ENCODE data around the gene SLTM.
"Not testable (repeated sequence)": the region's sequence is repeated elsewhere in the genome, so short reads cannot be mapped to it uniquely, and the experiment has no call there.

Gene SLTM

DNA sequence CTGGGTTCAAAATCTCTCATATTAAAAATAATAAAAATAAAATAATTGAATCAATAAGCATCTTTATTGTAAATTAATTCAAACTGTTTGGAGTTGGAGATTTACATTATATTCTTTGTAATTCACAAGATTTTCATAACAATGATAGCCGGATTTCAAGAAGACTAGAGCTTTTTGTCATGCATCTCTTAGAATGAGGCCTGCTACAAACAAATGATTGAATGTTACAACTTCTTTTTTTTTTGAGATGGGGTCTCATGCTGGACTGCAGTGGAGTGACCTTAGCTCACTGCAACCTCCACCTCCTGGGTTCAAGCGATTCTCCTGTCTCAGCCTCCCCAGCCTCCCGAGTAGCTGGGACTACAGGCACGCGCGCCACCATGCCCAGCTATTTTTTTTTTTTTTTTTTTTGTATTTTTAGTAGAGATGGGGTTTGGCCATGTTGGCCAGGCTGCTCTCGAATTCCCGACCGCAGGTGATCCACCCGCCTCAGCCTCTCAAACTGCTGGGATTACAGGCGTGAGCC, 3.5 kb downstream of the SLTM start:
- in situ Hi-C loops (cut with HindIII; ENCODE audit: low sequenced_read_pairs): no loop called here

GRCh38 chr15:58926823-58927222, 6.7 kb downstream of the SLTM start:
- in situ Hi-C loops (cut with HindIII; ENCODE audit: low sequenced_read_pairs): no loop called here

DNA sequence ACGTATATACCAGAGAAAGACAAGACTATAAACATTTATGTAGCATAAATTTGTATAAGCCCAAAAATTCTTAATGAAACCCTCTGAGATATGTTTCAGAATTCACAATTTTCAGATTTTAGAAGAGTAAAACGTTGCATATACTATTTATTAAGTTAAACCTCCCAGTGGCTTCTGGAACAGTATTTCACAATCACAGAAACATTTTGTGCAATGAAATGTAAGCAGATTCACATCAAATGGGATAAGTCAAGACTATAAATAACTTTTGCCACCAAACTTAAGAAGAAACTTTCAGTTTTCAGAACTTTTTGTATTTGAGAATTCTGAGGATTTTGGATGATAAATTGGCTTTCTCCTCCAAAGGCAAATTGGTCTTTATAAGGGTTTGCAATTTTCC, 9.2 kb downstream of the SLTM start:
- in situ Hi-C loops (cut with HindIII; ENCODE audit: low sequenced_read_pairs): no loop called here

DNA sequence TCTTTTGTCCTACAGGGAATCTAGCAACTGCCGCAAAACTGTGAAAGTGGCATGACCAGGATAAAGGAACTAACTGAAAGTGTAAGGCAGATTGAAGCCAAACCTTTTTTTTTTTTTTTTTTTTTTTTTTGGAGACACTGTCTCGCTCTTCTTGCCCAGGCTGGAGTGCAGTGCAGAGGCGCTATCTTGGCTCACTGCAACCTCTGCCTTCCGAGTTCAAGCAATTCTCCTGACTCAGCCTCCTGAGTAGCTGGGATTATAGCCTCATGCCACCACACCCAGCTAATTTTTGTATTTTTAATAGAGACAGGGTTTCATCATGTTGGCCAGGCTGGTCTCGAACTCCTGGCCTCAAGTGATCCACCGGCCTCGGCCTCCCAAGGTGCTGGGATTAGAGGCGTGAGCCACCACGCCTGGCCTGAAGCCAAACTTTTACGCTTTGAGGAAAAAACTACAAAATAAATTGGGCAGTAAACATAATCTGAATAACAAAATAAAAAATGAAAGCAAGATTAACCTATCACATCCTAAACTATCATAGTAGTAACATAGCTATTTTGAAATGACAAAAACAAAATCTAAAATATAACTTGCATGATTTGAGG, 9.7 kb downstream of the SLTM start:
- in situ Hi-C loops (cut with HindIII; ENCODE audit: low sequenced_read_pairs): no loop called here

DNA sequence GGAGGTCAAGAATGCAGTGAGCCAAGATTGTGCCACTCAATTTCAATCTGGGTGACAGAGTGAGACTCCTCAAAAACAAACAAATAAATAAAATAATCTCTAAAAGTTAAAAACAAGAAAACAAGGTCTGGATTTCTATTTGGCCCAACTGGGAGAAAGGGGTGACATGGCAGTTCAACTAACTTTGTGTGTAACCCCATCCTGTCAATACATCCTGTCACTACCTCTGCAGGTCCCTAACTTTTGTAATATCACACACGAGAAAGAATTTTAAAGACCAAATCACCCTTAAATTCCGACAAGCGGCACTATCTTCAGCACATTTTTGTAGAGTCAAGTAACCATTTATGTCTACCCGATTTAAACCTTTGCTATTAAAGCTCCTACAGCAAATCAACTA, 10.2 kb downstream of the SLTM start:
- in situ Hi-C loops (cut with HindIII; ENCODE audit: low sequenced_read_pairs): no loop called here

GRCh38 chr15:58921267-58921790, 12.2 kb downstream of the SLTM start:
- in situ Hi-C loops (cut with HindIII; ENCODE audit: low sequenced_read_pairs): no loop called here

DNA sequence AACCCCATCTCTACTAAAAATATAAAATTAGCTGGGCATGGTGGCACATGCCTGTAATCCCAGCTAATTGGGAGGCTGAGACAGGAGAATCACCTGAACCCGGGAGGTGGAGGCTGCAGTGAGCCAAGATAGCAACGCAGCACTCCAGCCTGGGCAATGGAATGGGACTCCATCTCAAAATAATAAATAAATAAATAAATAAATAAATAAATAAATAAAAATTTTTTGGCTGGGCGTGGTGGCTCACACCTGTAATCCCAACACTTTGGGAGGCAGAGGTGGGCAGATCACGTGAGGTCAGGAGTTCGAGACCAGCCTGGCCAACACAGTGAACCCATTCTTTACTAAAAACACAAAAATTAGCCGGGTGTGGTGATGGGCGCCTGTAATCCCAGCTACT, 13.0 kb downstream of the SLTM start:
- in situ Hi-C loops (cut with HindIII; ENCODE audit: low sequenced_read_pairs): not testable (repeated sequence)

GRCh38 chr15:58919232-58919631, 14.2 kb downstream of the SLTM start:
- in situ Hi-C loops (cut with HindIII; ENCODE audit: low sequenced_read_pairs): no loop called here

- in situ Hi-C loops (cut with HindIII; ENCODE audit: low sequenced_read_pairs): no loop called here
These were observed 15.2 kb downstream of the SLTM start for GRCh38 chr15:58918239-58918638.

- in situ Hi-C loops (cut with HindIII; ENCODE audit: low sequenced_read_pairs): not testable (repeated sequence)
These were observed 15.8 kb downstream of the SLTM start for GRCh38 chr15:58917613-58918129.

- in situ Hi-C loops (cut with HindIII; ENCODE audit: low sequenced_read_pairs): no loop called here
These were observed 16.5 kb downstream of the SLTM start for GRCh38 chr15:58916962-58917361.

DNA sequence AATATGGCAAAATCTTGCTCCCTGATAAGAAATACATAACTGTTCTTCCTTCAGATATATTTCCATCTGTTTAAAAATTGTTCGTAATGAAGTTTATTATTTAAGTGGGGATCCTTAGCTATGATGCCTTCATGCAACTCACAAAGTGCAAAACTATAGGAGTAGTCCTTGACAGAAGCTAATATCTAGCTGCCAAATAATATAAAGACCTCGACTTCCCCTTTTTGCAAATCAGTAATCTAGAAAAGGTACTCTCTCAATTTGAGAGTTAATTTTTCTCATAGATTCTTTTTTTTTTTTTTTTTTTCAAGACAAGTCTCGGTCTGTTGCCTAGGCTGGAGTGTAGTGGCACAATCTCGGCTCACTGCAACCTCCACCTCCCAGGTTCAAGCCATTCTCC, 23.0 kb downstream of the SLTM start:
- in situ Hi-C loops (cut with HindIII; ENCODE audit: low sequenced_read_pairs): no loop called here

DNA sequence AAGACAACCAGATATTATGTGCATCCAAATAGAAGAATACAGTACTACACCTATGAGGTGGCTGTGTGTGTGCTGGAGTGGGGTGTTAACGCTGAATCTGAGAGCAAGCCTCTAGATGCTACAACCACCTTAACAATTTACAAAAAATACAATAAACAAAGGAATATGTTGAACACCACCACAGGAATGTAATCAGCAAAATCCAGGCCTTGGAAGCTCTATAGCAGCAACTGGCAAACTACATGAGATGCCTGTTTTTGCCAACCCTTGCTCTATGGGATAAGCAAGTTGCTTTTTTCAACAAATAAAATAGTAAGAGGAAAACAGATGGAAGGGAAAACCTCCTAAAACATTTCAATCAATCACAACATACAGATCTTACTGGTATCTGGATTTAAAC, 23.9 kb downstream of the SLTM start:
- in situ Hi-C loops (cut with HindIII; ENCODE audit: low sequenced_read_pairs): no loop called here

DNA sequence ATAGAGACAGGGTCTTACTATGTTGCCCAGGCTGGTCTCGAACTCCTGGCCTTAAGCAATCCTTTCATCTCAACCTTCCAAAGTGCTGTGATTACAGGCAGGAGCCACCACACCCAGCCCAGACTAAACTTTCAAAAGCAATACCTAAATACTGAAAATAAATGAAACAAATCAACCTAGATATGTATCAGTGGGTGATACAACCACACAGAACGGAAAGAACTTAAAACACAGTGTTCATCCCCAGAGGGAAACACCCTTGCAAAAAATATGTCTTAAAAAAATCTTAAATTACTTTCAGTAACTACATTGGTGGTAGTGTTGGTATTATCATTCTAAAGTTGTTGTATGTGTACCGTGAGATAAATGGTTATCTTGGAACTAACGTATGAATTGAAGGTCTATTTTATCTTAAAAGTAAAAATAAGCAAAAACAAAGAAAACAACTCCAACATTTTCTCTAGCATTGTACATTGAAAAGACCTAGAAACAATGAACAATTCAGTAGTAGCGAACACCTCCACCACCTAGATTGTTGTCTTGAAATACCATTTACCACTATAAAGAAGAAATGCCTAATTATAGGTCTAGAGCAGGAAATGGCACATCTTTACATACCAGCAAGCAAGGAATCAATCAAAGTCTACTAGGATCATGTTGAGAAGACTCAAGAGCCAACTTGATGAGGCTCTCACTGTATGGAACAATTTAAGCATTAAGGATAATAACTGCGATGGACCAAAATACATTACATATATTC, 24.7 kb downstream of the SLTM start:
- in situ Hi-C loops (cut with HindIII; ENCODE audit: low sequenced_read_pairs): no loop called here

DNA sequence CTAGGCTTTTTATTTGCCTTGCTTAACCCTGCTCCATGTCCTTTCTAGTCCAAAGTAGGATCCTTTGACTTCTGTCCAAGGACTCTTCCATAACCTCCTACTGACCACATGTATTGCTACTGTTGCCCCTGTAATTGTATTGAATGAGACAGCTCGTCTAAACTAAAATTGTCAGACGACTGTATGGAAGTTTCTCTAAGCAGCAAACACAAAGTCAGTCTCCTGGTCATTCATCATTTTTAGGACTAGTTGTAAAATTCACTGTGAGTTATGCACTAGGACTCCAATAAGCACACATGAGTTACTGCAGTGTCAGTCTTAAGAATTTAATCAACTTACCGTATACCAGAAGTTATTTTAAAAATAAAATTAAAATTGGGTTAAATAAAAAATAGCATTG, 32.8 kb downstream of the SLTM start:
- in situ Hi-C loops (cut with HindIII; ENCODE audit: low sequenced_read_pairs): no loop called here

DNA sequence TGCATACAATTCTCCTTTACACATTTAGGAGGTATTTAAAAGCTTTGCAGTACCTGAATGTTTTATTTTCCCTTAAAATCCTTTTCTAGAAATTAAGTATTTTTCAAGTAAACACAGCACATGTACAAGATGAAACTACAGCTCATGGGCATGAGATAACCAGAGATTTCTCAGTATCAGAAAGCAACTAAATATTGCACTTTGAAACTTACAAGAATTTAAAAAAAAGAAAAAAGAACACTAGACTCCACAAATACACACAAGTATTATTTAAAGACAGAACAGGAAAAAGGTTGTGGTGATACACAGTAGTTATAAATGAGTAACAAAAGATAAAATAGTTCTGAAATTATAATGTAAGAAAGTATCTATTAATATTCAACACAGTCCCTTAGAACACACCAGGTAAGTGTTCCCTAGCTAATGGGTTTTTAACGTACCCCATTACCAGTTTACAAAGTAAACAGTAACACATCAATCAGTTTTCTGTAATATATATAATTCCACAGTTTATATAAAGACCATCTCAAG, 35.3 kb downstream of the SLTM start:
- in situ Hi-C loops (cut with HindIII; ENCODE audit: low sequenced_read_pairs): no loop called here

- in situ Hi-C loops (cut with HindIII; ENCODE audit: low sequenced_read_pairs): no loop called here
These were observed 44.1 kb downstream of the SLTM start for GRCh38 chr15:58889363-58889762.

GRCh38 chr15:58886921-58887320, 46.6 kb downstream of the SLTM start:
- in situ Hi-C loops (cut with HindIII; ENCODE audit: low sequenced_read_pairs): no loop called here

GRCh38 chr15:58883926-58884325, 49.6 kb downstream of the SLTM start:
- in situ Hi-C loops (cut with HindIII; ENCODE audit: low sequenced_read_pairs): not testable (repeated sequence)

DNA sequence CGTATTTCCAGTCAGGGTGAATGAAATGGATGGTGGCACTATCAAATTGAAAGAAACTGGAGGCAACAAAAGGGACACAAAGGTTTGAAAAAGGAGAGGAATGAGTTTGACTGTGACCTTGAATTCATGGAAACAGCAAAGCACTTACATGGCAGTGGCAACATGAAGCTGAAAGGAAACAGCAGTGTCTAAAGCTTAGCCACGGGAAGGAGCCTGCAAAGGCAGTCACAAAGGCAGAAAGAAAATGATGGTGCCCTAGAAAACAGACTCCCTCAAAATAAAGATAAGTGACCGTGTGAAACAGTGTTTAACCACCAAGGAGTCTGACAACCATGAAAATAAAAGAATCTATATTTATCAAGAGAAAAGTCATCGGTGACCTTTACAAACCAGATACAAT, 51.2 kb downstream of the SLTM start:
- in situ Hi-C loops (cut with HindIII; ENCODE audit: low sequenced_read_pairs): no loop called here

GRCh38 chr15:58880320-58880719, 53.2 kb downstream of the SLTM start:
- in situ Hi-C loops (cut with HindIII; ENCODE audit: low sequenced_read_pairs): no loop called here

Measured in DLD1 (cell line).